Stimulated activated CD8-positive, alpha-beta memory T cell treated with anti-CD3 and anti-CD28 coated beads, Interleukin-4, amount 100 ng/mL, for 24 hours (primary cell): ENCODE measurements around the gene CACNA1B.
"Not testable (repeated sequence)": the region's sequence is repeated elsewhere in the genome, so short reads cannot be mapped to it uniquely, and the experiment has no call there.

Experiments
- DNase-seq: peaks from one replicate; pipeline ENCODE4 v3.0.0-alpha.2; 2020; ENCODE audit warnings: low read depth

The CACNA1B gene

GRCh38 chr9:137866226-137867141 lies 11.1 kb upstream of the CACNA1B start:
- no peak for DNase-seq

DNA sequence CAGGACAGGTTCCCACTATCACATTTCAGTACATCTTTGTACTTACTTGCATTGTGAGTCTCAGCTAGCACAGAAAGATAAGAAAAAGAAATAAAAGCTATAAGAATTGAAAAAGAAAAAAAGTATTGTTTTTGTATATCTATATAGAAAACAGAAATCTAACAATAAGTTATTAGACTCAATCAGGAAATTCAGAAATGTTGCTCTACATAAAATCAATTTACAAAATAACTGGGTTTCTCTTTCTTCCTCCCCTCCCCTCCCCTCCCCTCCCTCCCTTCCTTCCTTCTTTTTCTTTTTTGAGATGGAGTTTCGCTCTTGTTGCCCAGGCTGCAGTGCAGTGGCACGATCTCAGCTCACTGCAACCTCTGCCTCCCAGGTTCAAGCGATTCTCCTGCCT lies 7.2 kb upstream of the CACNA1B start:
- DNase-seq, result no peak

- DNase-seq, result no peak
These were observed 5.3 kb upstream of the CACNA1B start for GRCh38 chr9:137872296-137872695.

DNA sequence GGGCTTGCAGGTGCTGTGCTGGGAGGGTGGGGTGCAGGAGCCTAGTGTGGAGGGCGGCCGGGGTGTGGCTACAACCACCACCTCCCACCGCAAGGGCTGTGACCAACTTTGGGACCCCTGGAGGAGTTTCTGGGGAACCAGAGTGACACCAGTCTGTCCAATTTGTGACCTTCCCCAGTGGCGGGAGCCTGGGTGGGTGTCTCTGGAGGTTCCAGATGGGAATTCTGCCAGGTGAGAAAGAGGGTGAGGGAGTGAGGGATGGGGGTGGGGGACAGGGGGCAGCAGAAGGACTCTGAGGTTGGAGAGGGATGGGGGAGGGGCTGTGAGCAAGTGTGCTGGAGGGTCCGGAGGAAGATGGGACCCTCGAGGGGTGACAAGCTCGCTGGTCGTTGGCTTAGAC lies 4.2 kb upstream of the CACNA1B start:
- DNase-seq, result no peak

DNA sequence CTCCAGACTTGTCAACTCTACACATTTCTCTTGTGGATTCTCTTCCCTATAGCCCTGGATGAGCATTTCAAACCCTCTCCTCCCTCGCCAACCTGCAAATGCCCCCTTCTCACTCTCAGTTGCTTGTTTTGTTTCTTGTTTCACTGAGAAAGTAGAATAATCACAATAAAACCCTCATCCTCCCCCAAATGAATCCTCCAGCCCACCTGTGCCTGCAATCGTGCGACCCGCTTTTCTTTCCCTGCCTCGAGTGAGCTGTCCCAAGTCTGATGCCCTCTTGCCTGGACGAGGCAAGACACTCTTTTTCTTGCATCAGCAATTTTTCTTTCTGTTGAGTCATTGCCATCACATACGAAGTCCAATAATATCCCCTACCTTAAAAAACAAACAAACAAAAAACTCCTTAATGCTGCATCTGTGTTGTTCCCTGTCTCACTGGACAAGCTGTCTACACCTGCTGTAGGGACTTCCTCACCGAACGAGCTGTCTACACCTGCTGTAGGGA lies 3.7 kb upstream of the CACNA1B start:
- no peak for DNase-seq

DNA sequence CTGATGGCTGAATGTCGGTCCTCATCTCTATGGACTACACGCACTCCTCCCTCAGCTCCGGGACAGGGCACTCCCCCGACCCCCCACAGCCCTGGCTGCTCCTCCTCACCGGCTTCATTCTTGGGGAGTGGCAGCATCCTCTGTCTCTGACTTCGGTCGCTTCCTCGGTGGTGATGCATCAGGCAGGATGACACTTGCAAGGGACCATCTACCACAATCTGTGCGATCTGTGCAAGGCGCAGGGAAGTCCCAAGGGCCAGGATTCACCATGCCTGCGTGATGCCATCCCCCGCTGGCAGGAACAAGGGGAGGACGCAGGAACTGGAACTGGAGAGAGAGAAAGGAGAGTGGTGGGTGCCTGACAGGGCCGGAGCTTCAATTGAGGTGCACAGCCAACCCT lies 2.2 kb upstream of the CACNA1B start:
- DNase-seq, result no peak

GRCh38 chr9:137875846-137876245 lies 1.7 kb upstream of the CACNA1B start:
- DNase-seq, result no peak

GRCh38 chr9:137876269-137876668 lies 1.3 kb upstream of the CACNA1B start:
- DNase-seq, result no peak

DNA sequence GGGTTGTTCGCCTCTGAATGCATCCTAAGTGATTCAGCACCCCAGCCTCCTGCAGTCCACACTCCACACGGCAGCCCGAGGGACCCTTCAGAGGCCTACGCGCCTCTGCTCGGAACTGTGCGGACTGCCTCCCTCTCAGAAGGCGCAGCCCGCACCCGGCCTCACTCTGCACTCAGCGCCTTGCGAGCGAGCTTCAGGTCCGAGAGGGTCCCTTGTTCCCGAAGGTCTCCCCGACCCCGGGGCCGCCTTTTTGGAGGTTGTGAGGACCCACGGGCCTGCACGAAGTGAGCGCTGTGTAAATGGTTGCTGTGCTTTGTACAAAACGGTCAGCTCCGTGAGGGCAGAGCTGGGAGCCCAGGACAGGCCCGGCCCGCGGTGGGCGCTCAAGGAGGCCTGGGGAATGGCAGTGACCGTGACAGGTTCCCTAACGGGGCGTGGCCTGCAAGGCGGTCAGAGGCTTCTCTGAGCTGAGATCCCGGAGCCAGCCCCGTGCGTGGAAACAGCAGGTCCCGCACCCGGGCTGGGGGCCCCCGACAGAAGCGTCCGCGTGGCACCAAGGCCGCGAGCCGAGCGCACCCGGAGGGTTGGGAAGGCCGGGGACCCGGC lies 698 bp upstream of the CACNA1B start:
- DNase-seq, result no peak

- peak; percentile 4 for DNase-seq
These were observed 762 bp downstream of the CACNA1B start for GRCh38 chr9:137878146-137878941.

- no peak for DNase-seq
These were observed 1.5 kb downstream of the CACNA1B start for GRCh38 chr9:137879052-137879451.

DNA sequence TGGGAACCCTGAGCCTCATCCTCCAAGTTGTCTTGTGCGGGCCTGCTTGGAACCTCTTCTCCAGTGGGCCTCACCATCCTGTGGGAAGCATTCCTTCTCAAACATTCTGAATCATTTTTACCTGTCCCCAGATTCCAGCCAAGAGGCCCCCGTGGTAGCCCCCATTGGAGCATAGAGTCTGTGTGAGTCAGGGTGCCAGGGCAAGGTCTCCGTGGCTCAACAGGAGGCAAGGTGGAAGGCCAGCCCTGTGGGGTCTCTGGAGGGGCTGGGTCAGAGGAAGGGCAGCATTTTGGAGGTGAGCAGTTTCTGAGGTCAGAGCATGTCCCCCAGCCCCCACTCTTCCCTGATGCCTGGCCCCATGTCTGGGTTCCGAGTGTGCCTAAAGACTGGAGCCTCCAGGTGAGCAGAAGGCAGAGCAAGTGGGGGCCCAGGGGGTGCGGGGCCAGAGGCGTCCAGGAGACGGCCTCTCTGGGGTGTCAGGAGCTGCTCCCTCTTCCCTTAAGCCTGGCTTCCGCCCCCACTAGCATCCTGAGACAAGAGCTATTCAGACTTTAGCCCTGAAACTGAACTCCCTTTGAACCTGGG lies 2.1 kb downstream of the CACNA1B start:
- DNase-seq, result no peak

DNA sequence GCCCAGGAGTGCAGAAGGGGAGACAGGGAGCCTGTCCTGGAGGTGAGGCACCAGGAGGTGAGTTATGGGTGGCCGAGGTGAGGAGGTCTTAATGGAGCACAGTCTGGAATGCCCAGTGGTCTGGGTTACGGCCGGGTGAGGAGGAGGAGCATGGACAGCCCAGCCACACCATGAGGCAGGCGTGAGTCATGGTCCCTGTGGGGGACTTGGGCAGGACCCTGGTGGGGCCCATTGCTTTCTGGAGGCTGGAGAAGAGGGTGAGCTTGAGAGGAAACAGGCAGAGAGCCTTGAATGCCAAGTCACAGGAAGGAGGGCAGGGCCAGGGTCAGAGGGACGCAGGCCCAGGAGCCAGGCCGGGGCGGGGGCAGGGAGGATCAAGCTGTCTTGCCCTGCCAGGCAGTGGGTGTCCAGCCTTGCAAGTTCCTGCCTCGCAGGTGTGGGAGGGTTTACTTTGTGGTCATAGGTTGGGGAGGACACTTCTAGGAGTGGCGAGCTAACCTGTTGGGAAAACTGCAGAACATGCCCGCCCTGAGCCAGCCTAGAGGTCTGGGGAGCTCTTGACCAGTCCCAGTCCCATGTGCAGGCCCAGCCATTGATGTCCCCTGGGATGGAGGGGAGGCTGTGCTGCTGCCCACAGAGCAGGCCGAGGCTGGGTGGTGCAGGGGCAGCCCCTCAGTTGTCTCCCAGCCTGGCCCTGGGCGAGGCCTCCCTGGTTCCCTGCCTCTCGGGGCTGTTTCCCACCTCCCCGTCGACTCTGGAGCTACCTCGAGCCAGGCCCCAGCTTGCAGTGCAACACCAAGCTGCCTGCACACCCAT lies 2.8 kb downstream of the CACNA1B start:
- no peak for DNase-seq

DNA sequence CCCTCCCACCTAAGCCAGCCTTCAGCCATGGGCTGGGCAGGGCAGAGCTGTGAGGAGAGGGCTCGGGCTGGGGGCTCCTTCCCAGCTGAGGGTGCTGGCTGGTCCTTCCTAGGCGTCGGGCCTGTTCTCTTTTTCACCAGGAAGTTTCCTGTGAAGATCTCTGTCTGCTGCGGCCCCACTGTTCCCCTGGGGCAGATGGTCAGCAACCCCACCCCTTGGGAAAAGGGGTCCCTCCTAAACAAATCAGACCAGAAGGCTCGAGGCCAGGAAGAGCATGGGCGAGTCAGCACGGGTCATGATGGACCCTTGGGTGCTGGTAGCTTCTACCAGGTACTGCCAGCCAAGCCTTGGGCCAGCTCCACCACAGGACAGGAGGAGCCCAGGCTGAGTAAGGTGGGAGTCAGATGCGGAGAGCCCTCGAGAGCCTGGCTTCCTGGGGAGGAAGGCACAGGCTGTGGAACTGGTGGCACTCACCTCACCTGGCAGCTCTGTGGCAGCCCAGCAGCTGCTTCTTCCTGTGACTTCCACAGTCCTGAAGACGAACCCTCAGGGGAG lies 3.5 kb downstream of the CACNA1B start:
- DNase-seq, result no peak

DNA sequence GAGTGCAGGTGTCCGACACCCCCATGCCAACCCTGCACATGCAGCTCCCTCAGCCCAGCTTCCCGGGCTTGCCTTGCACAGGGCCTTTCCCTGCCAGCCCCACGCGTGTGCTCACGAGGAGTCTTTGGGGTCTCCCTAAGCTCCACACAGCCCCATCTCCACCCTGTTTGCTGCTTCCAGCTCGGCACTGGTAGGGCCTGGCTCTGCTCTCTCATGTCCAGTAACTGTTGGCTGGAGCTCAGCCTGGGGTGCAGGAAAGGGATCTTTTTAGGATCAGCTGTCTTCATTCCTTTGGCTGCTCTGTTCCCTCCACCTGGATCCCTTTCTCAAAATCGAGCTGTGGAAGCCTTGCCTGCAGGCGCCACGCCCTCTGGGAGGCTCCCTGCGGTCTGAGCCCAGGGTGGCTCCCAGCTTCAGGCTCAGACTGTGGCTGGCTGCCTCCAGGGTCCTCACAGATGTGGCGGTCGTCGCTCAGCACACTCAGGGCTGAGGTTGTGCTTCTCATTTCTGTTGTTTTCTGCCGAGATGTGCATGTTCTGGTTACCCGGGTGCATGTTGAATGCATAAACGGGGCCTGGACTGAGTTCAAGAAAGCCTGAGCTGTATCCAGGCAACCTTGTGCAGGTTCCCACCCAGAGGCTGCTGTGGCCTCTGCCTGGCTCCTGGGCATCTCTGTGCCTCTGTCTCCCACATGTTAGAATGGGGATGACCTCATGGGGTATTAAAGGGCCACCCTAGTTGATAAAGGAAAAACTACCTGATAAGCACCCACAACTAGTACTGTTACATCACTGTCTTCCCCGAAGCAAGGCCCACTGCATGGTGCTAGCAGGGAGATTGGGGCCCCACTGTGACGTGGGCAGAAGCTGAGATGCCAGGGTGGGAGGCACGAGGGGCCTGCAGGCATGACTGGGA lies 4.3 kb downstream of the CACNA1B start:
- no peak for DNase-seq

DNA sequence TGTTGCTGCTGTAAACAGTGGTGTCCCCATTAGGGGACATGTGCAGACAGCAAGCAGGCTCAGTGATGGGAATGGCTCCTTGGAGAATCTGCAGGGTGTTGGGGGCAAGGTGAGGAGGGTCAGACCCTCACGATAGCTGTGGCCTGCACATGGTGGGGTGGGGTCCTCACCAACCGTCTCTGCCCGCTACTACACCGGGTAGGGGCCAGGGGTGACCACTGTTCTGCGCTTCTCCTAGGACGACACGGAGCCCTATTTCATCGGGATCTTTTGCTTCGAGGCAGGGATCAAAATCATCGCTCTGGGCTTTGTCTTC lies 4.9 kb downstream of the CACNA1B start:
- no peak for DNase-seq

DNA sequence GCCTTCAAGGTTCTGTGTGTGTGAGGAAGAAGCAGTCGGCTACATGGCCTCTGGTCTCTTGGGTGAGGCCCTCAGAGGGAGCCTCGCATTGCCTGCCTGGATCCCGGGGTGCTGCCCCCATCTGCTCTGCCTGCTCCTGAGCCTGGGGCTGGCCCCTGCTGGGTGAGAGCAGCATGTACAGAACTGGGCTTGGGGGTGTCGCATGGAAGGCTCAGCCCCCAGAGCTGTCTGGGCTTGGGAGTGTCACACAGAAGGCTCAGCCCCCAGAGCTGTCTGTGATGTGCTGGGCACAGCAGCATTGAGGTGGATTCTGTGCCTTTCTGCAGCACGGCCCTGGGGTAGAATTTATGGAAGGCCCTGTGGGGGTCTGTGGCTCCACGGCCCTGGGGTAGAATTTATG lies 6.4 kb downstream of the CACNA1B start:
- DNase-seq, result not testable (repeated sequence)

DNA sequence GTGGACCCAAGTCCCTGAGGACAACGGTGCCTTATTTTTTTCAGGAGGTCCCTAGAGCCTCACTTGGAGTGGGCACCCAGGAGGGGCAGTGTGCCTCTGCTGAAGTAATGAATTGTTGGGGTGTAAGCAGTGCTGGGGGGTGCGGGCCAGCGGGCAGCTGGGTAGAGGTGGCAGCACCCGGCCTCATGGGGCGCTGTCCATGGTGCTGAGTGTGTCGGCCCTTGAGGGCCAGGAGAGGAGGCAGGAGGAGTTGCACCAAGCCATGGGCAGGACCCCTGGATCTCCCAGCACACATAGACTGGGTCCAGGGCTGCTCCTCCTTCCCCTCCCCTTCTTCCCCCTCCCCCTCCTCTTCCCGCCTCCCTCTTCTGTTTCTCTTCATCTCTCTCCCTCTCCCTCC lies 7.0 kb downstream of the CACNA1B start:
- DNase-seq, result peak; percentile 4

- not testable (repeated sequence) for DNase-seq
These were observed 7.5 kb downstream of the CACNA1B start for GRCh38 chr9:137885121-137885520.

- DNase-seq, result not testable (repeated sequence)
These were observed 11.0 kb downstream of the CACNA1B start for GRCh38 chr9:137888621-137889020.
